Astrocyte of the hippocampus (primary cell): ENCODE measurements around the gene MYOZ3.

ENCODE experiments used
- DNase-seq: peaks from one replicate; pipeline ENCODE4 v3.0.0; 2011; ENCODE audit warnings: low read depth, low spot score

The MYOZ3 gene

GRCh38 chr5:150661086-150661485 is at the start of gene MYOZ3:
Gene MYOZ3, plus strand, starts transcription at chr5:150661251. Its CDS starts 1,691 bp downstream, at chr5:150662942.
- DNase-seq: no peak

- DNase-seq: no peak
These were observed 48.6 kb upstream of the MYOZ3 start for GRCh38 chr5:150612405-150612804.

GRCh38 chr5:150612905-150613670 is 48.0 kb upstream of the MYOZ3 start:
- no peak for DNase-seq

- no peak for DNase-seq
These were observed 46.9 kb upstream of the MYOZ3 start for GRCh38 chr5:150613991-150614660.

- no peak for DNase-seq
These were observed 46.4 kb upstream of the MYOZ3 start for GRCh38 chr5:150614661-150615060.

GRCh38 chr5:150615141-150615699 is 45.8 kb upstream of the MYOZ3 start:
- DNase-seq: peak; percentile 74

GRCh38 chr5:150616024-150616470 is 45.0 kb upstream of the MYOZ3 start:
- DNase-seq: no peak

GRCh38 chr5:150616506-150616905 is 44.5 kb upstream of the MYOZ3 start:
- no peak for DNase-seq

- no peak for DNase-seq
These were observed 42.9 kb upstream of the MYOZ3 start for GRCh38 chr5:150618163-150618562.

- DNase-seq: no peak
These were observed 42.3 kb upstream of the MYOZ3 start for GRCh38 chr5:150618588-150619281.

- no peak for DNase-seq
These were observed 41.5 kb upstream of the MYOZ3 start for GRCh38 chr5:150619359-150620230.

GRCh38 chr5:150621301-150621700 is 39.8 kb upstream of the MYOZ3 start:
- DNase-seq: no peak

GRCh38 chr5:150622157-150622556 is 38.9 kb upstream of the MYOZ3 start:
- no peak for DNase-seq

GRCh38 chr5:150623152-150623877 is 37.7 kb upstream of the MYOZ3 start:
- no peak for DNase-seq

GRCh38 chr5:150623878-150624216 is 37.2 kb upstream of the MYOZ3 start:
- DNase-seq: no peak

GRCh38 chr5:150624334-150625163 is 36.5 kb upstream of the MYOZ3 start:
- DNase-seq: peak; percentile 71

GRCh38 chr5:150625164-150625535 is 35.9 kb upstream of the MYOZ3 start:
- no peak for DNase-seq

GRCh38 chr5:150625831-150626746 is 35.0 kb upstream of the MYOZ3 start:
- DNase-seq: no peak

GRCh38 chr5:150626853-150627276 is 34.2 kb upstream of the MYOZ3 start:
- DNase-seq: peak; percentile 69
